A549 (cell line): ENCODE data around the gene LETM1. TPM values are rescaled to one million over a fixed set of nuclear protein-coding genes. Genes with fewer than 3 reads are reported as not detected.

Experiments
- ATAC-seq, 2 experiments: fragments of 200-7000 bp in 1 of 2; fragments of >200 bp in 1 of 2; cut with Nextera tagmentation in 1 of 2; cut with Tn5 transposase in 1 of 2; 3 replicates each; pipeline versions ENCODE4 v1.8.0 to v1.9.1; 2018 to 2020; ENCODE audit warnings: mild to moderate bottlenecking in 1 of 2, moderate library complexity in 1 of 2
- CTCF ChIA-PET: fragments of 300-600 bp; sonication (Branson Sonifier 250); formaldehyde crosslinking; extraction: SDS; loops from one replicate; lab custom pipeline; 2021; ENCODE audit warnings: antibody characterized with exemption, inconsistent platforms; lab: Yijun Ruan, JAX
- POLR2A ChIA-PET: fragments of 350-600 bp; formaldehyde crosslinking; extraction: SDS; loops from one replicate; lab custom pipeline; 2021; ENCODE audit warnings: antibody characterized with exemption, inconsistent platforms; lab: Yijun Ruan, JAX
- DNase-seq, 2 experiments: peaks; one replicate each; pipeline versions ENCODE4 v3.0.0 to v3.0.0-alpha.2; 2011 to 2016; ENCODE audit warnings: low read depth in 1 of 2, low spot score in 1 of 2
- FAIRE-seq: peaks from 2 replicates; lab custom pipeline; 2011; peaks lifted over from hg19 to GRCh38; lab: Jason Lieb, UNC
- H3K27ac ChIP-seq, 2 experiments: fragments of >200 bp; sonication (Bioruptor Twin); formaldehyde crosslinking; 3 replicates each; pipeline ENCODE4 v1.5.1; 2016 to 2017
- H3K4me1 ChIP-seq: fragments of >200 bp; sonication (Bioruptor Twin); formaldehyde crosslinking; 3 replicates; pipeline ENCODE4 v1.6.1; 2016
- H3K4me2 ChIP-seq: fragments of >200 bp; sonication (Bioruptor Twin); formaldehyde crosslinking; 3 replicates; pipeline ENCODE4 v1.6.1; 2016
- H3K4me3 ChIP-seq: fragments of >200 bp; sonication (Bioruptor Twin); formaldehyde crosslinking; 3 replicates; pipeline ENCODE4 v1.5.1; 2016
- H3K9me3 ChIP-seq: fragments of >200 bp; sonication (Bioruptor Twin); formaldehyde crosslinking; 3 replicates; pipeline ENCODE4 v1.6.1; 2016
- CHD4 ChIP-seq: fragments of 200-600 bp; sonication (generic); IDR thresholded peaks from 2 replicates; pipeline ENCODE4 v1.6.1; 2016; ENCODE audit warnings: antibody characterized with exemption, mild to moderate bottlenecking, borderline replicate concordance
- FOSL2 ChIP-seq, 2 experiments: fragments of 450-650 bp in 1 of 2; fragments of >200 bp in 1 of 2; sonication (Bioruptor Twin) in 1 of 2; formaldehyde crosslinking; IDR thresholded peaks; 2 replicates each; pipeline versions ENCODE4 v1.5.0 to v1.6.1; 2016 to 2020; ENCODE audit warnings: mild to moderate bottlenecking in 1 of 2, moderate library complexity in 1 of 2
- FOXS1 ChIP-seq: fragments of 250-450 bp; sonication (Bioruptor Pico); IDR thresholded peaks from 2 replicates; pipeline ENCODE4 v1.5.0; 2020; ENCODE audit warnings: mild to moderate bottlenecking, moderate library complexity
- HDAC2 ChIP-seq: fragments of 200-600 bp; sonication (generic); IDR thresholded peaks from 2 replicates; pipeline ENCODE4 v1.6.1; 2016
- HOXB13 ChIP-seq: fragments of 250-450 bp; sonication (Bioruptor Pico); IDR thresholded peaks from 2 replicates; pipeline ENCODE4 v1.5.0; 2020; ENCODE audit warnings: low read depth, mild to moderate bottlenecking, moderate library complexity
- HOXB5 ChIP-seq: fragments of 250-450 bp; sonication (Bioruptor Pico); IDR thresholded peaks from 2 replicates; pipeline ENCODE4 v1.5.0; 2020; ENCODE audit warnings: mild to moderate bottlenecking, moderate library complexity
- JUN ChIP-seq, 2 experiments: fragments of >200 bp; sonication (Bioruptor Twin); formaldehyde crosslinking; IDR thresholded peaks; 2 replicates in 1 of 2; 3 replicates in 1 of 2; pipeline ENCODE4 v1.6.1; 2016 to 2017
- MAZ ChIP-seq: fragments of 150-350 bp; IDR thresholded peaks from 2 replicates; pipeline ENCODE4 v1.6.1; 2014; ENCODE audit warnings: antibody characterized with exemption, low read depth, low read length, borderline replicate concordance
- PHF8 ChIP-seq: fragments of 200-600 bp; sonication (generic); IDR thresholded peaks from 2 replicates; pipeline ENCODE4 v1.6.1; 2016; ENCODE audit warnings: low read depth, mild to moderate bottlenecking, antibody characterized with exemption, moderate library complexity, borderline replicate concordance
- POLR2A ChIP-seq: IDR thresholded peaks from 2 replicates; pipeline ENCODE4 v1.6.1; 2012; ENCODE audit warnings: mild to moderate bottlenecking, low read length
- SREBF2 ChIP-seq: fragments of 450-650 bp; IDR thresholded peaks from 2 replicates; pipeline ENCODE4 v1.6.1; 2014; ENCODE audit warnings: mild to moderate bottlenecking, moderate library complexity
- ZC3H11A ChIP-seq: fragments of 450-650 bp; IDR thresholded peaks from 2 replicates; pipeline ENCODE4 v1.6.1; 2014; ENCODE audit warnings: antibody characterized with exemption, mild to moderate bottlenecking
- ZNF302 ChIP-seq: fragments of 250-450 bp; sonication (Bioruptor Pico); IDR thresholded peaks from 2 replicates; pipeline ENCODE4 v1.9.0; 2021; ENCODE audit warnings: inconsistent platforms, mild to moderate bottlenecking, moderate library complexity
- WGBS: methylation state at CpG from one replicate; pipeline ENCODE4 v1.1.6; 2017; ENCODE audit errors: missing lambda C conversion rate; 5-methylcytosine and 5-hydroxymethylcytosine counted together
- polyA minus RNA-seq: library from RNA; depleted of rRNA, polyadenylated mRNA; stranded (reverse); fragments of >200 nt; gene quantifications from 2 replicates; pipeline ENCODE4 v1.2.3, GENCODE V29; 2011; rRNA and poly(A)+ RNA removed
- polyA plus RNA-seq, 4 experiments: library from polyadenylated mRNA; depleted of rRNA in 3 of 4; stranded (reverse); fragments of >200 nt; fragmentation: RNase III in 1 of 4; extraction: RNeasy Plus Mini Kit Qiagen cat#74134 plus additional on column Dnase treatment in 1 of 4; gene quantifications; 2 replicates in 3 of 4; 3 replicates in 1 of 4; pipeline ENCODE4 v1.2.3, GENCODE V29; 2011 to 2017
- TF ChIP-seq, protein P1 (sequence below): fragments of >200 bp; sonication (Bioruptor Twin); formaldehyde crosslinking; IDR thresholded peaks from 3 replicates; pipeline ENCODE4 v1.6.1; 2016
- TF ChIP-seq, protein P2 (sequence below): fragments of 150-350 bp; IDR thresholded peaks from 2 replicates; pipeline ENCODE4 v1.6.1; 2014; ENCODE audit warnings: low read depth, mild to moderate bottlenecking, low read length
- TF ChIP-seq, protein P3 (sequence below): IDR thresholded peaks from 2 replicates; pipeline ENCODE4 v1.6.1; 2012; ENCODE audit warnings: low read depth, borderline replicate concordance
- TF ChIP-seq, protein P4 (sequence below): fragments of >200 bp; sonication (Bioruptor Twin); formaldehyde crosslinking; IDR thresholded peaks from 2 replicates; pipeline ENCODE4 v1.6.1; 2016
- TF ChIP-seq, protein P5 (sequence below): fragments of 250-450 bp; sonication (Bioruptor Pico); IDR thresholded peaks from 2 replicates; pipeline ENCODE4 v1.5.0; 2021; ENCODE audit warnings: mild to moderate bottlenecking, moderate library complexity, borderline replicate concordance

The LETM1 gene
- 18.6 and 20.2 TPM in 2 replicates for polyA plus RNA-seq (2011; rRNA removed)
- 24.7 and 30.2 TPM in 2 replicates for polyA plus RNA-seq (2012; cell fraction: cytosol; rRNA removed)
- 85.4 and 112 TPM in 2 replicates for polyA plus RNA-seq (2012; cell fraction: nucleus; rRNA removed)
- polyA plus RNA-seq (2017; fragmentation: RNase III; extraction: RNeasy Plus Mini Kit Qiagen cat#74134 plus additional on column Dnase treatment) = 29.6 to 29.9 TPM (median 29.6 TPM) in 3 replicates
- polyA minus RNA-seq = 36.4 and 57.7 TPM in 2 replicates

DNA sequence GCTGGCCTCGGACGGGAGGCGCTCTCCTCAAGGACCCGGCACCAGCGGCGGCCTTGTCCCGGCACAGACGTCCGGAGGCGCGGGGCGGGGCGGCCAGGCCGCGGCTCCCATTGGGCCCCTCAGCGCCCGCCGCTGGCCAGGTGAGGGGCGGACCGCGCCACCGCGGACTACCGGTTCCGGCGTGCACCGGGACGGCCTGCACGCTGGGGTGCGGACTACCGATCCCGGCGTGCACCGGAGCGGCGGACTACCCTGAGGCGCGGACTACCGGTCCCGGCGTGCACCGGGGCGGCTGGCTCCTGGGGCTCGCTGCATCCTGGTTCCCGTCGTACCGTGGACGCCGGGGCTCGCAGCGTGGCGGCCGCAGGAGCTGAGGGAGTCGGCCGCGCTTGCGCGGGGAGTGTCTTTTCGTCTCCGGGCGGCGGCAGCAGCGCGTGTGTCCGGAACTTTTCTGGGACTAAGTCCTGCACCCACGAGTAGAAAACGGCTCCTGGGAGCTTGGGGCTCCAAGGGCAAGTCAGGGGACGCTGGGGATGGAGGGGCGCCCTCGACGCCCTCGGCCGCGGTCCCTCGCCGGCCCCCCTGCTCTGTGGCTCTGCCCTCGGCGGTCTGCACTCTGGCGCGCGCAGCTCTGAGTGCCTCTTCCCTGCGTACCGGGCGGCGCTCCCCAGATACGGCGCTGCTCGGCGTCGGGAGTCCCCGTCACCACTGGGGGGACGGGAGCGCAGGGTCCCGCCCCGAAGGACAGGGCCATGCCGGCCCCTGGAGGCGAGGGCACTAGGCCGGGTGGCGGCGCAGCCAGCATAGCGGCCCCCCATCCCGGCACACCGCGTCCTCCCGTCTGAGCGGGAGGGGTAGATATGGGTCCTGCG is at the start of gene LETM1:
Gene LETM1, minus strand, starts transcription at position 86 of the 872 bp plus-strand sequence. CDS start 206 bp downstream, outside the sequence.
- Histone ChIP-seq H3K4me3 (peak within 1 kb of the TSS; percentile 99), H3K4me2 (peak within 1 kb of the TSS; percentile 95), H3K9me3 (no peaks in the 10 kb centered on the region), H3K4me1 (peaks cover 35% of the 10 kb centered on the region), H3K27ac (peak within 1 kb of the TSS; percentile 97 to 98)
- peak; percentile 68 to 94 for DNase-seq
- TF ChIP-seq JUN (IDR thresholded peaks at IDR 0.05) = peak in 1 of 2 experiments; percentile 70; a peak in 3 of 5 replicates
- TF ChIP-seq ZNF302 (CRISPR knock-in tag) = no peak
- 0 out of 2 replicates have a peak, but pooled peaks have one; percentile 28 for TF ChIP-seq HDAC2
- TF ChIP-seq, protein P1, sequence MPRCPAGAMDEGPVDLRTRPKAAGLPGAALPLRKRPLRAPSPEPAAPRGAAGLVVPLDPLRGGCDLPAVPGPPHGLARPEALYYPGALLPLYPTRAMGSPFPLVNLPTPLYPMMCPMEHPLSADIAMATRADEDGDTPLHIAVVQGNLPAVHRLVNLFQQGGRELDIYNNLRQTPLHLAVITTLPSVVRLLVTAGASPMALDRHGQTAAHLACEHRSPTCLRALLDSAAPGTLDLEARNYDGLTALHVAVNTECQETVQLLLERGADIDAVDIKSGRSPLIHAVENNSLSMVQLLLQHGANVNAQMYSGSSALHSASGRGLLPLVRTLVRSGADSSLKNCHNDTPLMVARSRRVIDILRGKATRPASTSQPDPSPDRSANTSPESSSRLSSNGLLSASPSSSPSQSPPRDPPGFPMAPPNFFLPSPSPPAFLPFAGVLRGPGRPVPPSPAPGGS = 0 out of 3 replicates have a peak, but pooled peaks have one; percentile 45
- TF ChIP-seq POLR2A = peak; percentile 82
- TF ChIP-seq PHF8 = peak; percentile 36; the same call in 1 of the 2 replicates
- peak; percentile 95 to 97 for ATAC-seq
- FAIRE-seq = no peak
- ChIA-PET POLR2A (interaction anchor here (0.7 to 2.8 kb wide), 3 partner anchors 9 to 14 kb away, joined by 3 to 18 read pairs (median 5); partner anchors contain the start of gene NSD2), CTCF (interaction anchor here (0.7 to 1.2 kb wide), 2 partner anchors 10 to 14 kb away, joined by 3 to 4 read pairs; no protein-coding TSS in a partner anchor)
- whole genome bisulfite sequencing = 0% methylated on average over 3 of the region's 107 CpGs

DNA sequence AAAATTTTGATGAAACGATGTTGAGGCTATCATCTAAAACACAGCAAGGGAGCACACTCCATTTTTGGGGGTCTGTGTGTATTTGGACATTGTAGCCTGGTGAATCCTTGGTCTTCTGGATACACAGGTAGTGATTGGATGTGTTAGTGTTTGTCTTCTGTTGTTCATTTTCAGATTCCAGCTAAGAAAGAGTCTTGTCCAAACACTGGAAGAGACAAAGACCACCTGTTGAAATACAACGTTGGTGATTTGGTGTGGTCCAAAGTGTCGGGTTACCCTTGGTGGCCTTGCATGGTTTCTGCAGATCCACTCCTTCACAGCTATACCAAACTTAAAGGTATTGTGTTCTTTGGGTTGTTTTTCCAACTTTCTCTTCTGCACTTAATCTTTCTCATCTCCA is 48.1 kb upstream of the LETM1 start:
- ATAC-seq = no peak
- no peak for FAIRE-seq
- POLR2A ChIA-PET = interaction anchor here (0.5 kb wide), 1 partner anchor 379 kb away, joined by 3 read pairs; no protein-coding TSS in a partner anchor
- 80% methylated on average over 3 of the region's 3 CpGs for WGBS
- H3K27ac ChIP-seq = no peak overlapping the region
- H3K9me3 ChIP-seq = no peaks in the 10 kb centered on the region
- no peak overlapping the region for H3K4me2 ChIP-seq
- TF ChIP-seq, protein P2, sequence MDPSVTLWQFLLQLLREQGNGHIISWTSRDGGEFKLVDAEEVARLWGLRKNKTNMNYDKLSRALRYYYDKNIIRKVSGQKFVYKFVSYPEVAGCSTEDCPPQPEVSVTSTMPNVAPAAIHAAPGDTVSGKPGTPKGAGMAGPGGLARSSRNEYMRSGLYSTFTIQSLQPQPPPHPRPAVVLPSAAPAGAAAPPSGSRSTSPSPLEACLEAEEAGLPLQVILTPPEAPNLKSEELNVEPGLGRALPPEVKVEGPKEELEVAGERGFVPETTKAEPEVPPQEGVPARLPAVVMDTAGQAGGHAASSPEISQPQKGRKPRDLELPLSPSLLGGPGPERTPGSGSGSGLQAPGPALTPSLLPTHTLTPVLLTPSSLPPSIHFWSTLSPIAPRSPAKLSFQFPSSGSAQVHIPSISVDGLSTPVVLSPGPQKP = no peak
- TF ChIP-seq, protein P3, sequence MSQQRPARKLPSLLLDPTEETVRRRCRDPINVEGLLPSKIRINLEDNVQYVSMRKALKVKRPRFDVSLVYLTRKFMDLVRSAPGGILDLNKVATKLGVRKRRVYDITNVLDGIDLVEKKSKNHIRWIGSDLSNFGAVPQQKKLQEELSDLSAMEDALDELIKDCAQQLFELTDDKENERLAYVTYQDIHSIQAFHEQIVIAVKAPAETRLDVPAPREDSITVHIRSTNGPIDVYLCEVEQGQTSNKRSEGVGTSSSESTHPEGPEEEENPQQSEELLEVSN = no peak
- TF ChIP-seq FOXS1 (CRISPR knock-in tag) = no peak
- no peak for TF ChIP-seq CHD4
- TF ChIP-seq, protein P4, sequence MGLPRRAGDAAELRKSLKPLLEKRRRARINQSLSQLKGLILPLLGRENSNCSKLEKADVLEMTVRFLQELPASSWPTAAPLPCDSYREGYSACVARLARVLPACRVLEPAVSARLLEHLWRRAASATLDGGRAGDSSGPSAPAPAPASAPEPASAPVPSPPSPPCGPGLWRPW = no peak
- TF ChIP-seq, protein P5, sequence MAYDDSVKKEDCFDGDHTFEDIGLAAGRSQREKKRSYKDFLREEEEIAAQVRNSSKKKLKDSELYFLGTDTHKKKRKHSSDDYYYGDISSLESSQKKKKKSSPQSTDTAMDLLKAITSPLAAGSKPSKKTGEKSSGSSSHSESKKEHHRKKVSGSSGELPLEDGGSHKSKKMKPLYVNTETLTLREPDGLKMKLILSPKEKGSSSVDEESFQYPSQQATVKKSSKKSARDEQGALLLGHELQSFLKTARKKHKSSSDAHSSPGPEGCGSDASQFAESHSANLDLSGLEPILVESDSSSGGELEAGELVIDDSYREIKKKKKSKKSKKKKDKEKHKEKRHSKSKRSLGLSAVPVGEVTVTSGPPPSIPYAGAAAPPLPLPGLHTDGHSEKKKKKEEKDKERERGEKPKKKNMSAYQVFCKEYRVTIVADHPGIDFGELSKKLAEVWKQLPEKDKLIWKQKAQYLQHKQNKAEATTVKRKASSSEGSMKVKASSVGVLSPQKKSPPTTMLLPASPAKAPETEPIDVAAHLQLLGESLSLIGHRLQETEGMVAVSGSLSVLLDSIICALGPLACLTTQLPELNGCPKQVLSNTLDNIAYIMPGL (CRISPR knock-in tag) = no peak
- TF ChIP-seq ZC3H11A = no peak
- TF ChIP-seq SREBF2 = no peak
- TF ChIP-seq, protein P1 = no peak
- no peak for TF ChIP-seq HOXB5 (CRISPR knock-in tag)
- TF ChIP-seq HOXB13 (CRISPR knock-in tag) = no peak
- no peak for TF ChIP-seq MAZ
- TF ChIP-seq FOSL2 (IDR thresholded peaks at IDR 0.05) = no peak
- TF ChIP-seq FOSL2 (CRISPR knock-in tag; IDR thresholded peaks at IDR 0.05) = no peak
- H3K4me3 ChIP-seq = no peak overlapping the region
- peaks cover 6% of the 10 kb centered on the region; the same call in 2 of the 3 replicates for H3K4me1 ChIP-seq
- CTCF ChIA-PET = interaction anchor here (1.2 to 10.1 kb wide), 2 partner anchors 10 to 91 kb away, joined by 3 to 65 read pairs; no protein-coding TSS in a partner anchor
- no peak for DNase-seq
